ENCODE measurements around the gene SIGLEC5.

- TF ChIP-seq CTCF (IDR thresholded peaks at IDR 0.05), result no peak
- TF ChIP-seq POLR2A (IDR thresholded peaks at IDR 0.05), result no peak
- TF ChIP-seq EP300 (IDR thresholded peaks at IDR 0.05), result no peak
Measured at GRCh38 chr19:51573331-51573730, 56.9 kb downstream of the SIGLEC5 start.

All from tibial nerve (tissue), 4 donors.